Stomach (tissue), 9 donors: ENCODE data around the gene PDE4B. TPM values are rescaled to one million over a fixed set of nuclear protein-coding genes. Genes with fewer than 3 reads are reported as not detected.

Experiments
- DNase-seq, 2 donors: peaks; one replicate each; pipeline versions ENCODE4 v3.0.0 to v3.0.0-alpha.2; 2013 to 2019
- H3K27ac ChIP-seq, 5 donors: fragments of 200-600 bp in 4 of 5; sonication (generic) in 4 of 5; one replicate each; pipeline ENCODE4 v1.5.1; 2013 to 2019; ENCODE audit warnings: mild to moderate bottlenecking in 1 of 5, moderate library complexity in 1 of 5
- H3K27me3 ChIP-seq, 3 donors: fragments of 200-600 bp; sonication (generic); one replicate each; pipeline ENCODE4 v1.5.1; 2017 to 2019; ENCODE audit warnings: mixed run types in 1 of 3
- H3K36me3 ChIP-seq, 4 donors: fragments of 200-600 bp; sonication (generic); 1 replicate in 3 of 4; 2 replicates in 1 of 4; pipeline ENCODE4 v1.5.1; 2016 to 2019
- H3K4me1 ChIP-seq, 4 donors: fragments of 200-600 bp; sonication (generic); one replicate each; pipeline ENCODE4 v1.5.1; 2016 to 2019
- H3K4me3 ChIP-seq, 4 donors: fragments of 200-600 bp; sonication (generic) in 3 of 4; one replicate each; pipeline ENCODE4 v1.5.1; 2016 to 2019; ENCODE audit warnings: mild to moderate bottlenecking in 1 of 4
- H3K9me3 ChIP-seq, 4 donors: fragments of 200-600 bp; sonication (generic); one replicate each; pipeline ENCODE4 v1.5.1; 2016 to 2019
- CTCF ChIP-seq, 7 experiments: fragments of 450-650 bp in 4 of 7; fragments of 200-600 bp in 3 of 7; sonication (generic) in 3 of 7; IDR thresholded peaks; one replicate each; pipeline ENCODE4 v1.5.1; 2016 to 2019; ENCODE audit warnings: antibody characterized with exemption in 7 of 7, control low read depth in 2 of 7, mild to moderate bottlenecking in 1 of 7
- EP300 ChIP-seq: sonication (generic); formaldehyde crosslinking; IDR thresholded peaks from one replicate; pipeline ENCODE4 v1.6.1; 2017; ENCODE audit warnings: antibody characterized with exemption
- POLR2A ChIP-seq, 4 donors: fragments of 450-650 bp; IDR thresholded peaks; one replicate each; pipeline ENCODE4 v1.6.1; 2016; ENCODE audit warnings: antibody characterized with exemption in 4 of 4, control low read depth in 2 of 4, mild to moderate bottlenecking in 1 of 4, moderate library complexity in 1 of 4
- POLR2AphosphoS5 ChIP-seq, 3 donors: sonication (generic); formaldehyde crosslinking; IDR thresholded peaks; one replicate each; pipeline ENCODE4 v1.6.1; 2016; ENCODE audit warnings: antibody characterized with exemption in 3 of 3
- WGBS, 5 donors: extraction: QIAGEN DNeasy Blood & Tissue Kit in 3 of 5; methylation state at CpG; one replicate each; pipeline versions ENCODE4 v1.1.5 to v1.1.7; 2013 to 2018; 5-methylcytosine and 5-hydroxymethylcytosine counted together
- intact Hi-C: fragments of 100-400 bp; cut with DNase I; formaldehyde crosslinking; loops from one replicate; pipeline ENCODE4 v1.15.1; 2023; ENCODE audit warnings: low total_unique reads
- polyA plus RNA-seq, 3 donors: library from polyadenylated mRNA; stranded (reverse); fragments of 200-250 nt; gene quantifications; one replicate each; pipeline ENCODE4 v1.2.3, GENCODE V29; 2013
- total RNA-seq, 5 donors: library from RNA; depleted of rRNA; stranded (reverse); fragments of >200 nt; gene quantifications; one replicate each; pipeline versions ENCODE4 v1.1.0 to v1.2.3, GENCODE V29; 2014 to 2016
- donor health status: healthy with polysubstance abuse.
- donor health status: Bipolar disorder and iron deficiency.
- donor health status: healthy.

The PDE4B gene
- total and polyA plus RNA-seq, 8 donors = 0.45 to 34.3 (median 3.2) TPM

- Histone ChIP-seq H3K27me3 (no peaks in the 10 kb centered on the region), H3K4me1 (peaks cover 19 to 68% (median 38%) of the 10 kb centered on the region in 4 donors), H3K36me3 (no peaks in the 10 kb centered on the region), H3K9me3 (no peaks in the 10 kb centered on the region), H3K4me3 (no peak overlapping the region), H3K27ac (no peak overlapping the region)
- 70 to 82% (median 77%) methylated on average over 2 of the region's 2 CpGs for WGBS, 5 donors
- no peak for DNase-seq
- TF ChIP-seq CTCF (IDR thresholded peaks at IDR 0.05) (no peak), POLR2AphosphoS5 (IDR thresholded peaks at IDR 0.05) (no peak), EP300 (no peak), POLR2A (IDR thresholded peaks at IDR 0.05) (no peak)
- intact Hi-C loops = no loop called here
Observed at GRCh38 chr1:66273656-66274055, 481.0 kb downstream of the PDE4B start.

- Histone ChIP-seq H3K36me3 (no peaks in the 10 kb centered on the region), H3K27ac (peak overlapping the region in 1 of 5 donors; percentile 59), H3K4me3 (no peak overlapping the region), H3K4me1 (peaks cover 19 to 73% (median 41%) of the 10 kb centered on the region in 4 donors), H3K27me3 (no peaks in the 10 kb centered on the region), H3K9me3 (no peaks in the 10 kb centered on the region)
- intact Hi-C loops = no loop called here
- TF ChIP-seq CTCF (IDR thresholded peaks at IDR 0.05) = no peak
- TF ChIP-seq POLR2AphosphoS5 (IDR thresholded peaks at IDR 0.05) = no peak
- TF ChIP-seq EP300 = no peak
- TF ChIP-seq POLR2A (IDR thresholded peaks at IDR 0.05) = no peak
- no peak for DNase-seq
- WGBS, 5 donors = 72 to 82% (median 77%) methylated on average over 1 of the region's 1 CpG
Observed at GRCh38 chr1:66274634-66275033, 481.9 kb downstream of the PDE4B start.

- Histone ChIP-seq H3K27ac (peak overlapping the region in 4 of 5 donors; percentile 30 to 59 (median 46)), H3K9me3 (no peaks in the 10 kb centered on the region), H3K27me3 (no peaks in the 10 kb centered on the region), H3K36me3 (no peaks in the 10 kb centered on the region), H3K4me1 (peaks cover 19 to 69% (median 39%) of the 10 kb centered on the region in 4 donors), H3K4me3 (no peak overlapping the region)
- no peak for TF ChIP-seq EP300
- no peak for TF ChIP-seq CTCF (IDR thresholded peaks at IDR 0.05)
- TF ChIP-seq POLR2A (IDR thresholded peaks at IDR 0.05) = no peak
- TF ChIP-seq POLR2AphosphoS5 (IDR thresholded peaks at IDR 0.05) = no peak
- intact Hi-C loops = no loop called here
- WGBS, 5 donors = 74 to 100% (median 96%) methylated on average over 1 of the region's 1 CpG
- DNase-seq = no peak
Observed at GRCh38 chr1:66275083-66275482, 482.4 kb downstream of the PDE4B start.

- peaks cover 19 to 63% (median 38%) of the 10 kb centered on the region in 4 donors for H3K4me1 ChIP-seq
- no peaks in the 10 kb centered on the region for H3K27me3 ChIP-seq
- peak overlapping the region in 4 of 5 donors; percentile 30 to 59 (median 46) for H3K27ac ChIP-seq
- H3K36me3 ChIP-seq = no peaks in the 10 kb centered on the region
- no peak for TF ChIP-seq EP300
- TF ChIP-seq CTCF (IDR thresholded peaks at IDR 0.05) = no peak
- no peak for TF ChIP-seq POLR2A (IDR thresholded peaks at IDR 0.05)
- no peak for TF ChIP-seq POLR2AphosphoS5 (IDR thresholded peaks at IDR 0.05)
- no peak for DNase-seq
- intact Hi-C loops = no loop called here
- 59 to 73% (median 63%) methylated on average over 5 of the region's 5 CpGs for WGBS, 5 donors
- H3K9me3 ChIP-seq = no peaks in the 10 kb centered on the region
- no peak overlapping the region for H3K4me3 ChIP-seq
Observed at GRCh38 chr1:66275601-66276023, 482.9 kb downstream of the PDE4B start.
